Bronchial epithelial cell (primary cell): ENCODE measurements around the gene TPM2. TPM values are rescaled to one million over a fixed set of nuclear protein-coding genes. Genes with fewer than 3 reads are reported as not detected.

Source experiments
- DNase-seq: peaks from one replicate; pipeline ENCODE4 v3.0.0-alpha.2; 2010; ENCODE audit warnings: low read depth
- FAIRE-seq: peaks from 2 replicates; lab custom pipeline; 2011; peaks lifted over from hg19 to GRCh38; lab: Jason Lieb, UNC
- H3K27me3 ChIP-seq: 2 replicates; pipeline ENCODE4 v1.5.1; 2011; ENCODE audit warnings: low read length; ENCODE audit not compliant: control insufficient read depth, insufficient read depth
- H3K36me3 ChIP-seq: 2 replicates; pipeline ENCODE4 v1.5.1; 2011; ENCODE audit warnings: low read length; ENCODE audit not compliant: control insufficient read depth, insufficient read depth
- H3K4me3 ChIP-seq: 2 replicates; pipeline ENCODE4 v1.5.1; 2011; ENCODE audit warnings: mild to moderate bottlenecking, low read depth, low read length, control low read depth
- CTCF ChIP-seq: IDR thresholded peaks from 2 replicates; pipeline ENCODE4 v1.5.1; 2011; ENCODE audit warnings: mild to moderate bottlenecking, moderate library complexity, low read length, control low read depth, inconsistent platforms; ENCODE audit not compliant: insufficient read depth, severe bottlenecking
- total RNA-seq: library from RNA; depleted of rRNA; stranded (reverse); fragments of >200 nt; gene quantifications from 2 replicates; pipeline ENCODE4 v1.2.1, GENCODE V29; 2014

The TPM2 gene
- total RNA-seq, 1 donor from 2014 or later: 57.7 TPM

- H3K27me3 ChIP-seq: no peaks in the 10 kb centered on the region
- no peak overlapping the region for H3K4me3 ChIP-seq
Measured at GRCh38 chr9:35686222-35687203, 3.2 kb downstream of the TPM2 start.

GRCh38 chr9:35685506-35685905, 4.2 kb downstream of the TPM2 start:
- no peaks in the 10 kb centered on the region for H3K27me3 ChIP-seq
- FAIRE-seq (no peak), DNase-seq (no peak)
- TF ChIP-seq CTCF: no peak
- H3K4me3 ChIP-seq: no peak overlapping the region
- peaks cover 20% of the 10 kb centered on the region for H3K36me3 ChIP-seq

More at GRCh38 chr9:35686222-35687203, 3.2 kb downstream of the TPM2 start:
- H3K36me3 ChIP-seq: peaks cover 20% of the 10 kb centered on the region
- no peak for TF ChIP-seq CTCF
- FAIRE-seq: peak; percentile 60
- DNase-seq: no peak

- Histone ChIP-seq H3K4me3 (no peak overlapping the region), H3K36me3 (peaks cover 20% of the 10 kb centered on the region), H3K27me3 (no peaks in the 10 kb centered on the region)
- no peak for TF ChIP-seq CTCF
- DNase-seq (no peak), FAIRE-seq (no peak)
Measured at GRCh38 chr9:35684921-35685320, 4.8 kb downstream of the TPM2 start.

- no peak for DNase-seq
- Histone ChIP-seq H3K4me3 (no peak overlapping the region), H3K27me3 (no peaks in the 10 kb centered on the region), H3K36me3 (peaks cover 20% of the 10 kb centered on the region)
- FAIRE-seq: no peak
- TF ChIP-seq CTCF: no peak
Measured at GRCh38 chr9:35683323-35683722, 6.4 kb downstream of the TPM2 start.

- H3K36me3 ChIP-seq: peaks cover 19% of the 10 kb centered on the region
- no peak for DNase-seq
- no peaks in the 10 kb centered on the region for H3K27me3 ChIP-seq
- peak; percentile 13 for FAIRE-seq
- H3K4me3 ChIP-seq: no peak overlapping the region
- no peak for TF ChIP-seq CTCF
Measured at GRCh38 chr9:35682520-35683315, 7.0 kb downstream of the TPM2 start.
